Smooth muscle cell (in vitro differentiated cells): ENCODE measurements around the gene DNASE1. TPM values are rescaled to one million over a fixed set of nuclear protein-coding genes. Genes with fewer than 3 reads are reported as not detected.

ENCODE experiments used
- DNase-seq: peaks from one replicate; lab custom pipeline; 2025; ENCODE audit not compliant: unreplicated experiment; lab: John Stamatoyannopoulos, UW
- H2AFZ ChIP-seq: fragments of 200-600 bp; sonication (generic); 2 replicates; pipeline ENCODE4 v1.6.0; 2016; ENCODE audit warnings: antibody characterized with exemption, low read depth, mild to moderate bottlenecking
- H3F3A ChIP-seq: fragments of 200-600 bp; sonication (generic); 2 replicates; pipeline ENCODE4 v1.6.0; 2017; ENCODE audit warnings: antibody characterized with exemption, low read depth
- H3K27ac ChIP-seq: fragments of 200-600 bp; sonication (generic); 2 replicates; pipeline ENCODE4 v1.5.1; 2016; ENCODE audit warnings: low read depth, mild to moderate bottlenecking
- H3K27me3 ChIP-seq: fragments of 200-600 bp; sonication (generic); 2 replicates; pipeline ENCODE4 v1.6.1; 2016; ENCODE audit warnings: low read depth, mild to moderate bottlenecking
- H3K36me3 ChIP-seq: fragments of 200-600 bp; sonication (generic); 2 replicates; pipeline ENCODE4 v1.5.1; 2016; ENCODE audit warnings: low read depth
- H3K4me1 ChIP-seq: fragments of 200-600 bp; sonication (generic); 2 replicates; pipeline ENCODE4 v1.5.1; 2016; ENCODE audit warnings: low read depth
- H3K4me2 ChIP-seq: fragments of 200-600 bp; sonication (generic); 2 replicates; pipeline ENCODE4 v1.6.0; 2016; ENCODE audit warnings: mild to moderate bottlenecking
- H3K4me3 ChIP-seq: fragments of 200-600 bp; sonication (generic); 2 replicates; pipeline ENCODE4 v1.5.1; 2016; ENCODE audit warnings: mild to moderate bottlenecking
- H3K79me2 ChIP-seq: fragments of 200-600 bp; sonication (generic); 2 replicates; pipeline ENCODE4 v1.6.0; 2016; ENCODE audit warnings: low read depth, mild to moderate bottlenecking
- H3K9ac ChIP-seq: fragments of 200-600 bp; sonication (generic); 2 replicates; pipeline ENCODE4 v1.6.0; 2016; ENCODE audit warnings: low read depth
- H3K9me3 ChIP-seq: fragments of 200-600 bp; sonication (generic); replicated peaks from 2 replicates; pipeline ENCODE4 v1.5.1; 2016; ENCODE audit warnings: low read depth
- H4K20me1 ChIP-seq: fragments of 200-600 bp; sonication (generic); 2 replicates; pipeline ENCODE4 v1.6.0; 2016; ENCODE audit warnings: low read depth
- CTCF ChIP-seq: fragments of 200-600 bp; sonication (generic); IDR thresholded peaks from 2 replicates; pipeline ENCODE4 v1.5.1; 2017; ENCODE audit warnings: borderline replicate concordance, mild to moderate bottlenecking, antibody characterized with exemption; ENCODE audit not compliant: insufficient read depth, poor library complexity, severe bottlenecking
- WGBS: methylation state at CpG from one replicate; pipeline ENCODE4 v1.1.7; 2016; ENCODE audit warnings: low lambda C conversion rate; 5-methylcytosine and 5-hydroxymethylcytosine counted together
- polyA plus RNA-seq: library from polyadenylated mRNA; unstranded; fragments of >200 nt; fragmentation: Nextera tagmentation; extraction: Ambion mirVana; gene quantifications from 2 replicates; pipeline ENCODE4 v1.2.1, GENCODE V29; 2016
- total RNA-seq: library from RNA; depleted of rRNA; stranded (reverse); fragments of >200 nt; gene quantifications from 2 replicates; pipeline ENCODE4 v1.2.3, GENCODE V29; 2014

DNASE1 gene
- total and polyA plus RNA-seq, 2 experiments from 2014 or later: 8.1 to 37.8 TPM

- Histone ChIP-seq H3K9ac (no peak overlapping the region), H2AFZ (no peak overlapping the region), H3F3A (no peaks in the 10 kb centered on the region), H3K27me3 (no peaks in the 10 kb centered on the region), H3K36me3 (no peaks in the 10 kb centered on the region), H3K79me2 (peaks cover 16% of the 10 kb centered on the region), H3K9me3 (no peaks in the 10 kb centered on the region), H4K20me1 (no peaks in the 10 kb centered on the region), H3K4me3 (no peak overlapping the region), H3K4me2 (no peak overlapping the region), H3K27ac (no peak overlapping the region), H3K4me1 (no peaks in the 10 kb centered on the region)
- TF ChIP-seq CTCF: no peak
- no peak for DNase-seq
- WGBS: 94% methylated on average over 7 of the region's 7 CpGs
Measured at GRCh38 chr16:3702082-3702481, 47.6 kb downstream of the DNASE1 start.

GRCh38 chr16:3706253-3707012 lies 51.9 kb downstream of the DNASE1 start:
- Histone ChIP-seq H3K4me2 (no peak overlapping the region), H4K20me1 (peaks cover 4% of the 10 kb centered on the region), H3K27ac (no peak overlapping the region), H3K4me3 (no peak overlapping the region), H3K4me1 (no peaks in the 10 kb centered on the region), H3K36me3 (no peaks in the 10 kb centered on the region), H3K9me3 (no peaks in the 10 kb centered on the region), H3F3A (no peaks in the 10 kb centered on the region), H3K9ac (no peak overlapping the region), H3K79me2 (peaks cover 33% of the 10 kb centered on the region), H3K27me3 (no peaks in the 10 kb centered on the region), H2AFZ (no peak overlapping the region)
- no peak for TF ChIP-seq CTCF
- 94% methylated on average over 10 of the region's 10 CpGs for WGBS
- DNase-seq: no peak

Other genes starting within 250 kb of the DNASE1 start
- 12.5 and 16.2 TPM in 2 replicates for gene ZNF597, start 211.2 kb upstream of the DNASE1 start, total RNA-seq
- gene ZNF597, start 211.2 kb upstream of the DNASE1 start, polyA plus RNA-seq: 5.7 and 6.7 TPM in 2 replicates
- gene NAA60, start 211.0 kb upstream of the DNASE1 start, total RNA-seq: 23.6 and 42.6 TPM in 2 replicates
- 54.1 and 59.2 TPM in 2 replicates for gene NAA60, start 211.0 kb upstream of the DNASE1 start, polyA plus RNA-seq
- not detected in 2 replicates for gene C16orf90, start 159.2 kb upstream of the DNASE1 start, total RNA-seq
- not detected in 2 replicates for gene C16orf90, start 159.2 kb upstream of the DNASE1 start, polyA plus RNA-seq
- gene CLUAP1, start 153.7 kb upstream of the DNASE1 start, total RNA-seq: 16.5 and 20.5 TPM in 2 replicates
- 18.7 and 18.9 TPM in 2 replicates for gene CLUAP1, start 153.7 kb upstream of the DNASE1 start, polyA plus RNA-seq
- not detected in 2 replicates for gene NLRC3, start 77.3 kb upstream of the DNASE1 start, total RNA-seq
- gene NLRC3, start 77.3 kb upstream of the DNASE1 start, polyA plus RNA-seq: 0.02 and 0.48 TPM in 2 replicates
- 2.6 and 3.6 TPM in 2 replicates for gene SLX4, start 43.1 kb upstream of the DNASE1 start, total RNA-seq
- 3.1 and 3.5 TPM in 2 replicates for gene SLX4, start 43.1 kb upstream of the DNASE1 start, polyA plus RNA-seq
- gene TRAP1, start 62.8 kb downstream of the DNASE1 start, total RNA-seq: 37.7 and 41.5 TPM in 2 replicates
- gene TRAP1, start 62.8 kb downstream of the DNASE1 start, polyA plus RNA-seq: 46.6 and 64.0 TPM in 2 replicates
- gene CREBBP, start 226.0 kb downstream of the DNASE1 start, total RNA-seq: 16.9 and 19.6 TPM in 2 replicates
- gene CREBBP, start 226.0 kb downstream of the DNASE1 start, polyA plus RNA-seq: 14.3 and 24.9 TPM in 2 replicates